Stimulated activated CD4-positive, alpha-beta T cell treated with anti-CD3 and anti-CD28 coated beads, TNF-alpha, amount 100 ng/mL, for 48 hours (primary cell): ENCODE measurements around the gene CTNNA2.

Source experiments
- DNase-seq, 3 donors: peaks; one replicate each; pipeline ENCODE4 v3.0.0-alpha.2; 2020; ENCODE audit warnings: low read depth in 3 of 3

Gene CTNNA2

GRCh38 chr2:80381666-80382065 is 868.8 kb downstream of the CTNNA2 start:
- no peak for DNase-seq

- DNase-seq: no peak
Measured at GRCh38 chr2:80392441-80392840, 879.6 kb downstream of the CTNNA2 start.

GRCh38 chr2:80393991-80394390 is 881.1 kb downstream of the CTNNA2 start:
- no peak for DNase-seq

- DNase-seq: no peak
Measured at GRCh38 chr2:80395251-80395650, 882.4 kb downstream of the CTNNA2 start.

GRCh38 chr2:80396276-80396675 is 883.4 kb downstream of the CTNNA2 start:
- DNase-seq: no peak

GRCh38 chr2:80403081-80403480 is 890.2 kb downstream of the CTNNA2 start:
- no peak for DNase-seq

GRCh38 chr2:80407377-80407776 is 894.5 kb downstream of the CTNNA2 start:
- no peak for DNase-seq

GRCh38 chr2:80410346-80410745 is 897.5 kb downstream of the CTNNA2 start:
- DNase-seq: no peak

- no peak for DNase-seq
Measured at GRCh38 chr2:80413136-80413535, 900.3 kb downstream of the CTNNA2 start.

GRCh38 chr2:80417737-80418136 is 904.9 kb downstream of the CTNNA2 start:
- no peak for DNase-seq

GRCh38 chr2:80420530-80421208 is 907.8 kb downstream of the CTNNA2 start:
- DNase-seq: no peak

GRCh38 chr2:80429251-80429650 is 916.4 kb downstream of the CTNNA2 start:
- DNase-seq: no peak

GRCh38 chr2:80437959-80438358 is 925.1 kb downstream of the CTNNA2 start:
- DNase-seq: no peak

- DNase-seq: no peak
Measured at GRCh38 chr2:80438686-80439085, 925.8 kb downstream of the CTNNA2 start.

- DNase-seq: no peak
Measured at GRCh38 chr2:80454628-80455027, 941.8 kb downstream of the CTNNA2 start.

- DNase-seq: no peak
Measured at GRCh38 chr2:80459028-80459427, 946.2 kb downstream of the CTNNA2 start.

GRCh38 chr2:80461505-80462197 is 948.8 kb downstream of the CTNNA2 start:
- DNase-seq: no peak

GRCh38 chr2:80462654-80463053 is 949.8 kb downstream of the CTNNA2 start:
- DNase-seq: no peak

- DNase-seq: no peak
Measured at GRCh38 chr2:80464275-80464674, 951.4 kb downstream of the CTNNA2 start.

- DNase-seq: no peak
Measured at GRCh38 chr2:80467262-80467811, 954.5 kb downstream of the CTNNA2 start.

GRCh38 chr2:80469428-80469827 is 956.6 kb downstream of the CTNNA2 start:
- no peak for DNase-seq

- DNase-seq: no peak
Measured at GRCh38 chr2:80473069-80473468, 960.2 kb downstream of the CTNNA2 start.

GRCh38 chr2:80473796-80474195 is 960.9 kb downstream of the CTNNA2 start:
- DNase-seq: no peak
